GM06990 (cell line): ENCODE data around the gene RHEB.

Experiments used
- DNase-seq: peaks from one replicate; pipeline ENCODE4 v3.0.0-alpha.2; 2011; ENCODE audit not compliant: insufficient read length; ENCODE audit errors: extremely low read depth
- H3K27me3 ChIP-seq: replicated peaks from 2 replicates; pipeline ENCODE4 v1.6.0; 2011; ENCODE audit warnings: low read length; ENCODE audit not compliant: control insufficient read depth, insufficient read depth
- H3K36me3 ChIP-seq: 2 replicates; pipeline ENCODE4 v1.5.1; 2011; ENCODE audit warnings: low read length; ENCODE audit not compliant: control insufficient read depth, insufficient read depth
- H3K4me3 ChIP-seq: replicated peaks from 2 replicates; pipeline ENCODE4 v1.5.1; 2011; ENCODE audit warnings: low read depth, mild to moderate bottlenecking, control low read depth, low read length
- CTCF ChIP-seq: IDR thresholded peaks from 2 replicates; pipeline ENCODE4 v1.5.1; 2011; ENCODE audit warnings: low read length, control low read depth, mild to moderate bottlenecking, inconsistent platforms; ENCODE audit not compliant: insufficient read depth, poor library complexity, severe bottlenecking

Gene RHEB

GRCh38 chr7:151558575-151558974 is 38.9 kb upstream of the RHEB start:
- H3K27me3 ChIP-seq: no peaks in the 10 kb centered on the region
- H3K36me3 ChIP-seq: no peaks in the 10 kb centered on the region; the same call in none of the 2 replicates
- no peak for DNase-seq
- TF ChIP-seq CTCF: no peak
- H3K4me3 ChIP-seq: no peak overlapping the region

GRCh38 chr7:151556592-151556991 is 36.9 kb upstream of the RHEB start:
- TF ChIP-seq CTCF: no peak
- H3K27me3 ChIP-seq: no peaks in the 10 kb centered on the region
- no peaks in the 10 kb centered on the region; the same call in none of the 2 replicates for H3K36me3 ChIP-seq
- DNase-seq: no peak
- H3K4me3 ChIP-seq: no peak overlapping the region

- Histone ChIP-seq H3K4me3 (no peak overlapping the region), H3K36me3 (no peaks in the 10 kb centered on the region), H3K27me3 (no peaks in the 10 kb centered on the region)
- no peak for DNase-seq
- TF ChIP-seq CTCF: no peak
Observed at GRCh38 chr7:151553356-151553755, 33.7 kb upstream of the RHEB start.

GRCh38 chr7:151552352-151553028 is 32.8 kb upstream of the RHEB start:
- no peak for DNase-seq
- Histone ChIP-seq H3K27me3 (no peaks in the 10 kb centered on the region), H3K4me3 (no peak overlapping the region), H3K36me3 (no peaks in the 10 kb centered on the region)
- no peak for TF ChIP-seq CTCF

- no peak for DNase-seq
- Histone ChIP-seq H3K27me3 (no peaks in the 10 kb centered on the region), H3K4me3 (no peak overlapping the region), H3K36me3 (no peaks in the 10 kb centered on the region)
- TF ChIP-seq CTCF: no peak
Observed at GRCh38 chr7:151551820-151552219, 32.1 kb upstream of the RHEB start.
